ENCODE data around the gene TBC1D7.

GRCh38 chr6:13292774-13293173 is 35.6 kb downstream of the TBC1D7 start:
- TF ChIP-seq EZH2 (IDR thresholded peaks at IDR 0.05; ENCODE audit: borderline replicate concordance, low read depth, low read length, poor library complexity, severe bottlenecking), result no peak
- no peak for TF ChIP-seq CTCF (conservative IDR thresholded peaks at IDR 0.05; ENCODE audit: low read depth, low read length)

Measured in A673 (cell line).